DOHH2 (cell line): ENCODE data around the gene ID2.

ENCODE experiments used
- H3F3A ChIP-seq: fragments of 200-600 bp; sonication (generic), shearing (Covaris generic); 2 replicates; pipeline ENCODE4 v1.6.0; 2016; ENCODE audit warnings: antibody characterized with exemption, mild to moderate bottlenecking; ENCODE audit not compliant: control insufficient read depth, insufficient read depth
- H3K27ac ChIP-seq: fragments of 200-600 bp; sonication (generic); 2 replicates; pipeline ENCODE4 v1.5.1; 2014; ENCODE audit warnings: low read depth, mild to moderate bottlenecking, low read length, moderate library complexity
- H3K27me3 ChIP-seq: fragments of 200-600 bp; sonication (generic); 2 replicates; pipeline ENCODE4 v1.6.1; 2014; ENCODE audit warnings: mild to moderate bottlenecking, low read length, mixed read lengths; ENCODE audit not compliant: control insufficient read depth
- H3K36me3 ChIP-seq: fragments of 200-600 bp; sonication (generic); 2 replicates; pipeline ENCODE4 v1.6.1; 2014; ENCODE audit warnings: mild to moderate bottlenecking, low read length, moderate library complexity, mixed read lengths; ENCODE audit not compliant: control insufficient read depth
- H3K4me1 ChIP-seq: fragments of 200-600 bp; sonication (generic); 2 replicates; pipeline ENCODE4 v1.6.1; 2014; ENCODE audit warnings: mild to moderate bottlenecking, low read length, mixed read lengths; ENCODE audit not compliant: control insufficient read depth
- H3K4me2 ChIP-seq: fragments of 200-600 bp; sonication (generic); 2 replicates; pipeline ENCODE4 v1.6.0; 2014; ENCODE audit warnings: mild to moderate bottlenecking, low read length, moderate library complexity
- H3K4me3 ChIP-seq: fragments of 200-600 bp; sonication (generic); 2 replicates; pipeline ENCODE4 v1.5.1; 2014; ENCODE audit warnings: mild to moderate bottlenecking, low read length, mixed read lengths
- H3K79me2 ChIP-seq: fragments of 200-600 bp; sonication (generic); 2 replicates; pipeline ENCODE4 v1.6.1; 2014; ENCODE audit warnings: mild to moderate bottlenecking, low read length, mixed read lengths; ENCODE audit not compliant: control insufficient read depth
- H3K9me2 ChIP-seq: fragments of 200-600 bp; sonication (generic); replicated peaks from 2 replicates; pipeline ENCODE4 v1.6.1; 2014; ENCODE audit warnings: mild to moderate bottlenecking, low read length, mixed read lengths; ENCODE audit not compliant: control insufficient read depth
- H3K9me3 ChIP-seq: fragments of 200-600 bp; sonication (generic); 2 replicates; pipeline ENCODE4 v1.6.1; 2014; ENCODE audit warnings: antibody characterized with exemption, low read length, mixed read lengths; ENCODE audit not compliant: control insufficient read depth, insufficient read depth
- H4K20me1 ChIP-seq: fragments of 200-600 bp; sonication (generic); 2 replicates; pipeline ENCODE4 v1.6.0; 2014; ENCODE audit warnings: low read depth, mild to moderate bottlenecking, antibody characterized with exemption, low read length, moderate library complexity; ENCODE audit not compliant: control insufficient read depth, insufficient read depth
- EZH2phosphoT487 ChIP-seq: fragments of 200-600 bp; sonication (generic); IDR thresholded peaks from 2 replicates; pipeline ENCODE4 v1.6.1; 2017; ENCODE audit warnings: borderline replicate concordance, mild to moderate bottlenecking, antibody characterized with exemption, low read length, moderate library complexity, mixed read lengths
- TF ChIP-seq, protein P1 (sequence below): fragments of 200-600 bp; sonication (generic); IDR thresholded peaks from one replicate; pipeline ENCODE4 v1.5.1; 2014; ENCODE audit warnings: antibody characterized with exemption, mild to moderate bottlenecking, low read depth, low read length; ENCODE audit not compliant: poor library complexity, severe bottlenecking

The ID2 gene

DNA sequence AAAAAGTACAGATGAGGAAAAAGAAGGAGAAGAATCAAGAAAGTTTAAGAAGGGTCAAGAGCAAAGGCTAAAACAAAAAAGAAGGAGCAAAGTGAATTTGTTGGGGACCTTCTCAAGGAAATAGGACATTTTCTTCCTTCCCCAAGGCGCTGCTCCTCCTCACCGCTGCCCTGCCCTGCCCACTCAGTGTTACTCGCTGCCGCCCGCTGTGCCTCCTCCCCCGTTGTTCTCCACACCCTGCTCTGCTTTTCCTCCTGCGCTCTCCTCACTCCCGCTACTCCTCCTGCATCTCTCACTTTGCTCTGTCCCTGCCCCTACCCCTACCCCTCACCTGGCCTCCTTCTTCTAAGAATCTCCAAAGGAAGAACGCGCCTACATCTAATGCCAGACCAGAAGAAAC lies 50.7 kb downstream of the ID2 start:
- Histone ChIP-seq H4K20me1 (no peaks in the 10 kb centered on the region), H3K4me2 (no peak overlapping the region), H3K9me3 (no peaks in the 10 kb centered on the region), H3F3A (no peaks in the 10 kb centered on the region), H3K79me2 (no peaks in the 10 kb centered on the region), H3K27ac (no peak overlapping the region), H3K9me2 (no peaks in the 10 kb centered on the region), H3K4me1 (no peaks in the 10 kb centered on the region), H3K36me3 (peaks cover 28% of the 10 kb centered on the region), H3K4me3 (no peak overlapping the region), H3K27me3 (no peaks in the 10 kb centered on the region)
- TF ChIP-seq, protein P1, sequence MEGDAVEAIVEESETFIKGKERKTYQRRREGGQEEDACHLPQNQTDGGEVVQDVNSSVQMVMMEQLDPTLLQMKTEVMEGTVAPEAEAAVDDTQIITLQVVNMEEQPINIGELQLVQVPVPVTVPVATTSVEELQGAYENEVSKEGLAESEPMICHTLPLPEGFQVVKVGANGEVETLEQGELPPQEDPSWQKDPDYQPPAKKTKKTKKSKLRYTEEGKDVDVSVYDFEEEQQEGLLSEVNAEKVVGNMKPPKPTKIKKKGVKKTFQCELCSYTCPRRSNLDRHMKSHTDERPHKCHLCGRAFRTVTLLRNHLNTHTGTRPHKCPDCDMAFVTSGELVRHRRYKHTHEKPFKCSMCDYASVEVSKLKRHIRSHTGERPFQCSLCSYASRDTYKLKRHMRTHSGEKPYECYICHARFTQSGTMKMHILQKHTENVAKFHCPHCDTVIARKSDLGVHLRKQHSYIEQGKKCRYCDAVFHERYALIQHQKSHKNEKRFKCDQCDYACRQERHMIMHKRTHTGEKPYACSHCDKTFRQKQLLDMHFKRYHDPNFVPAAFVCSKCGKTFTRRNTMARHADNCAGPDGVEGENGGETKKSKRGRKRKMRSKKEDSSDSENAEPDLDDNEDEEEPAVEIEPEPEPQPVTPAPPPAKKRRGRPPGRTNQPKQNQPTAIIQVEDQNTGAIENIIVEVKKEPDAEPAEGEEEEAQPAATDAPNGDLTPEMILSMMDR = no peak
- TF ChIP-seq EZH2phosphoT487 = no peak
